Hepatic stellate cell (primary cell): ENCODE results near the gene CAMK2D.

Experiments used
- DNase-seq: peaks from one replicate; pipeline ENCODE4 v3.0.0; 2011; ENCODE audit warnings: low spot score

CAMK2D gene

GRCh38 chr4:113762186-113763028, 869 bp upstream of the CAMK2D start:
- peak; percentile 96 for DNase-seq

- peak; percentile 66 for DNase-seq
These were observed 531 bp downstream of the CAMK2D start for GRCh38 chr4:113760795-113761619.

- peak; percentile 13 for DNase-seq
These were observed 1.3 kb downstream of the CAMK2D start for GRCh38 chr4:113760094-113760794.

- no peak for DNase-seq
These were observed 1.8 kb downstream of the CAMK2D start for GRCh38 chr4:113759696-113760093.

- DNase-seq = peak; percentile 44
These were observed 3.2 kb downstream of the CAMK2D start for GRCh38 chr4:113758372-113758771.

- no peak for DNase-seq
These were observed 4.1 kb downstream of the CAMK2D start for GRCh38 chr4:113757486-113757885.

GRCh38 chr4:113756005-113756410, 5.5 kb downstream of the CAMK2D start:
- no peak for DNase-seq

- no peak for DNase-seq
These were observed 10.8 kb downstream of the CAMK2D start for GRCh38 chr4:113750734-113751133.

GRCh38 chr4:113750296-113750695, 11.2 kb downstream of the CAMK2D start:
- DNase-seq = no peak

- DNase-seq = no peak
These were observed 12.4 kb downstream of the CAMK2D start for GRCh38 chr4:113749178-113749577.

GRCh38 chr4:113747949-113748348, 13.6 kb downstream of the CAMK2D start:
- no peak for DNase-seq

- no peak for DNase-seq
These were observed 15.8 kb downstream of the CAMK2D start for GRCh38 chr4:113745711-113746110.

GRCh38 chr4:113744667-113745240, 16.8 kb downstream of the CAMK2D start:
- no peak for DNase-seq

GRCh38 chr4:113743690-113744089, 17.8 kb downstream of the CAMK2D start:
- DNase-seq = no peak

GRCh38 chr4:113742643-113743042, 18.9 kb downstream of the CAMK2D start:
- no peak for DNase-seq

- DNase-seq = no peak
These were observed 19.6 kb downstream of the CAMK2D start for GRCh38 chr4:113741956-113742355.

- DNase-seq = no peak
These were observed 20.6 kb downstream of the CAMK2D start for GRCh38 chr4:113740857-113741379.

GRCh38 chr4:113739197-113739596, 22.3 kb downstream of the CAMK2D start:
- DNase-seq = no peak

- DNase-seq = no peak
These were observed 23.3 kb downstream of the CAMK2D start for GRCh38 chr4:113738251-113738650.

- no peak for DNase-seq
These were observed 27.9 kb downstream of the CAMK2D start for GRCh38 chr4:113733685-113734084.

GRCh38 chr4:113732967-113733527, 28.5 kb downstream of the CAMK2D start:
- no peak for DNase-seq
